ENCODE results near the gene GSG1L.

DNA sequence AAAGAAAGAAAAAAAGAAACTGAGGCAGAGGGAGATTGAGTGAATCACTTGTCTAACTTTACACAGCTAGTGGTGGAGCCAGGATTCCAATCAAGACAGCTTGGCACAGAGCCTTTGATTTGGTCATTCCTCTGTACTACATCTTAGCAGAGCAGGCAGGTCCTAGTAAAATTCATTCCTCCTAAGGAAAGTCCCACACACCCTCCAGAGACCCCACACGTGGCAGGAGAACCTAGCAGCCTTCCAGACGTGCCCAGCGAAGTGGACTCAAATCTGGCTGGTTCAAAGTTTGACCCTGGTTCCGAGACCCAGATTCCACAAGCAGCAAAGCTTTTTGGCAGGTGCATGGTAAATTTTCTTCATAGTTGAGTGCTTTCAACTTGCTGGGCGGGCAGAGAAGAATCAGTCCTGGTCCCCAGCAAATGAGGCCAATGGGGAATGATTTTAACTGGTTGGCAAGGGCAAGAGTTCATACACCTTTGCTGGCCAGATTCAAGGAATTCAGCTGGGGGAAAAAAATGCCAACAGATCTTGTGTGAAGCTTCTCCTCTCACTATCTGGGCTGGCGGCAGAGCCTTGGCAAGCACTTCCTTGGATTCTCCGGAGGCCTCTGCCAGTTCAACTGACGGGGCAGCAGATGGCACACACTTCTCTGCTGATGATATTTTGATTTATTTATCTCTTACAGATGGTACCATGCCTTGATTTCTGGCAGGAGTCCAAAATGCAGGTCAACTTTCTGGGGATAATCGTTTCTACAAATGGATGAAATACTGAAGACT, 82.4 kb downstream of the GSG1L start:
- TF ChIP-seq, protein P1, sequence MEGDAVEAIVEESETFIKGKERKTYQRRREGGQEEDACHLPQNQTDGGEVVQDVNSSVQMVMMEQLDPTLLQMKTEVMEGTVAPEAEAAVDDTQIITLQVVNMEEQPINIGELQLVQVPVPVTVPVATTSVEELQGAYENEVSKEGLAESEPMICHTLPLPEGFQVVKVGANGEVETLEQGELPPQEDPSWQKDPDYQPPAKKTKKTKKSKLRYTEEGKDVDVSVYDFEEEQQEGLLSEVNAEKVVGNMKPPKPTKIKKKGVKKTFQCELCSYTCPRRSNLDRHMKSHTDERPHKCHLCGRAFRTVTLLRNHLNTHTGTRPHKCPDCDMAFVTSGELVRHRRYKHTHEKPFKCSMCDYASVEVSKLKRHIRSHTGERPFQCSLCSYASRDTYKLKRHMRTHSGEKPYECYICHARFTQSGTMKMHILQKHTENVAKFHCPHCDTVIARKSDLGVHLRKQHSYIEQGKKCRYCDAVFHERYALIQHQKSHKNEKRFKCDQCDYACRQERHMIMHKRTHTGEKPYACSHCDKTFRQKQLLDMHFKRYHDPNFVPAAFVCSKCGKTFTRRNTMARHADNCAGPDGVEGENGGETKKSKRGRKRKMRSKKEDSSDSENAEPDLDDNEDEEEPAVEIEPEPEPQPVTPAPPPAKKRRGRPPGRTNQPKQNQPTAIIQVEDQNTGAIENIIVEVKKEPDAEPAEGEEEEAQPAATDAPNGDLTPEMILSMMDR (IDR thresholded peaks at IDR 0.05; ENCODE audit: poor library complexity), result no peak
- TF ChIP-seq EZH2 (IDR thresholded peaks at IDR 0.05; ENCODE audit: borderline replicate concordance), result no peak
